Tibial nerve (tissue), 4 donors: ENCODE measurements around the gene GBX1. TPM values are rescaled to one million over a fixed set of nuclear protein-coding genes. Genes with fewer than 3 reads are reported as not detected.

Experiments used
- DNase-seq, 2 donors: peaks; one replicate each; pipeline ENCODE4 v3.0.0-alpha.2; 2019; ENCODE audit warnings: low spot score in 2 of 2
- H3K27ac ChIP-seq, 4 donors: fragments of 200-600 bp; sonication (generic) in 3 of 4; one replicate each; pipeline ENCODE4 v1.5.1; 2017 to 2019; ENCODE audit warnings: mild to moderate bottlenecking in 1 of 4
- H3K27me3 ChIP-seq, 2 donors: fragments of 200-600 bp; sonication (generic) in 1 of 2; one replicate each; pipeline versions ENCODE4 v1.5.1 to v1.6.0; 2017 to 2019
- H3K36me3 ChIP-seq, 3 donors: fragments of 200-600 bp; sonication (generic); one replicate each; pipeline ENCODE4 v1.5.1; 2018 to 2019
- H3K4me1 ChIP-seq, 4 donors: fragments of 200-600 bp; sonication (generic) in 3 of 4; one replicate each; pipeline ENCODE4 v1.5.1; 2017 to 2019
- H3K4me3 ChIP-seq, 4 donors: fragments of 200-600 bp; sonication (generic) in 3 of 4; one replicate each; pipeline ENCODE4 v1.5.1; 2017 to 2019; ENCODE audit warnings: mild to moderate bottlenecking in 1 of 4, moderate library complexity in 1 of 4
- H3K9me3 ChIP-seq, 4 donors: fragments of 200-600 bp; sonication (generic) in 3 of 4; one replicate each; pipeline ENCODE4 v1.5.1; 2017 to 2019
- EP300 ChIP-seq, 2 donors: sonication (generic); formaldehyde crosslinking; IDR thresholded peaks; one replicate each; pipeline ENCODE4 v1.6.1; 2017; ENCODE audit warnings: antibody characterized with exemption in 2 of 2, mild to moderate bottlenecking in 1 of 2
- POLR2A ChIP-seq, 2 donors: fragments of 450-650 bp; IDR thresholded peaks; one replicate each; pipeline ENCODE4 v1.6.1; 2017; ENCODE audit warnings: antibody characterized with exemption in 2 of 2, mild to moderate bottlenecking in 2 of 2, moderate library complexity in 2 of 2
- WGBS, 2 donors: methylation state at CpG; one replicate each; pipeline ENCODE4 v1.1.5; 2018; 5-methylcytosine and 5-hydroxymethylcytosine counted together
- total RNA-seq, 4 donors: library from RNA; depleted of rRNA; stranded (reverse); fragments of >200 nt; gene quantifications; one replicate each; pipeline ENCODE4 v1.1.0, GENCODE V29; 2016
- TF ChIP-seq, protein P1 (sequence below), 5 experiments: fragments of 200-600 bp in 3 of 5; fragments of 450-650 bp in 2 of 5; sonication (generic) in 3 of 5; IDR thresholded peaks; one replicate each; pipeline ENCODE4 v1.5.1; 2016 to 2019; ENCODE audit warnings: antibody characterized with exemption in 5 of 5, mild to moderate bottlenecking in 3 of 5, moderate library complexity in 2 of 5

The GBX1 gene
- total RNA-seq, 4 donors from 2014 or later = not detected

DNA sequence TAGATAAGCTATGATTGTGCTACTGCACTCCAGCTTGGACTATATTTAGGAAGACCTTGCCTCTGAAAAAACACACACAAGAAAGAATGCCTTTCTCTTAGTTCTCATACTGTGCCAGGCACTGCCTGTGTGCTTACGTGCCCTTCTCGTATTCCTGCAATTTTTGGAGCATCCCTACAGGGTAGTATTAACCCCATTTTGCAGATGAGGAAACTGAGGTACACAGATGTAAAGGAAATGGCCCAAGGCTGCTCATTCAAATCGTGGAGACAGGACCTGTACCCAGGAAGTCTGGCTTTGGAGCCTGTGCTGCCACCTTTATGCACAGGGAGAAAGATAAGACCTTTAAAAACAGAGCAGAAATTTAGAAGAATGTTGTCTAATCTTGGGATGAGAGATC, 64.5 kb downstream of the GBX1 start:
- no peaks in the 10 kb centered on the region for H3K9me3 ChIP-seq
- DNase-seq = no peak
- no peak for TF ChIP-seq EP300 (IDR thresholded peaks at IDR 0.05)
- no peak for TF ChIP-seq POLR2A (IDR thresholded peaks at IDR 0.05)
- TF ChIP-seq, protein P1, sequence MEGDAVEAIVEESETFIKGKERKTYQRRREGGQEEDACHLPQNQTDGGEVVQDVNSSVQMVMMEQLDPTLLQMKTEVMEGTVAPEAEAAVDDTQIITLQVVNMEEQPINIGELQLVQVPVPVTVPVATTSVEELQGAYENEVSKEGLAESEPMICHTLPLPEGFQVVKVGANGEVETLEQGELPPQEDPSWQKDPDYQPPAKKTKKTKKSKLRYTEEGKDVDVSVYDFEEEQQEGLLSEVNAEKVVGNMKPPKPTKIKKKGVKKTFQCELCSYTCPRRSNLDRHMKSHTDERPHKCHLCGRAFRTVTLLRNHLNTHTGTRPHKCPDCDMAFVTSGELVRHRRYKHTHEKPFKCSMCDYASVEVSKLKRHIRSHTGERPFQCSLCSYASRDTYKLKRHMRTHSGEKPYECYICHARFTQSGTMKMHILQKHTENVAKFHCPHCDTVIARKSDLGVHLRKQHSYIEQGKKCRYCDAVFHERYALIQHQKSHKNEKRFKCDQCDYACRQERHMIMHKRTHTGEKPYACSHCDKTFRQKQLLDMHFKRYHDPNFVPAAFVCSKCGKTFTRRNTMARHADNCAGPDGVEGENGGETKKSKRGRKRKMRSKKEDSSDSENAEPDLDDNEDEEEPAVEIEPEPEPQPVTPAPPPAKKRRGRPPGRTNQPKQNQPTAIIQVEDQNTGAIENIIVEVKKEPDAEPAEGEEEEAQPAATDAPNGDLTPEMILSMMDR (IDR thresholded peaks at IDR 0.05) = no peak
- H3K4me1 ChIP-seq = peaks cover 0 to 44% (median 0%) of the 10 kb centered on the region in 4 donors
- no peak overlapping the region for H3K27ac ChIP-seq
- peaks cover 0 to 14% (median 0%) of the 10 kb centered on the region in 3 donors for H3K36me3 ChIP-seq
- 69 to 83% methylated on average over 3 of the region's 3 CpGs for WGBS, 2 donors
- no peaks in the 10 kb centered on the region for H3K27me3 ChIP-seq
- no peak overlapping the region for H3K4me3 ChIP-seq

GRCh38 chr7:151101621-151102396, 65.7 kb downstream of the GBX1 start:
- DNase-seq = no peak
- no peak overlapping the region for H3K27ac ChIP-seq
- no peaks in the 10 kb centered on the region for H3K9me3 ChIP-seq
- H3K27me3 ChIP-seq = no peaks in the 10 kb centered on the region
- WGBS, 2 donors = 76 to 82% methylated on average over 24 of the region's 24 CpGs
- H3K4me1 ChIP-seq = peaks cover 0 to 39% (median 0%) of the 10 kb centered on the region in 4 donors
- H3K36me3 ChIP-seq = peaks cover 0 to 15% (median 0%) of the 10 kb centered on the region in 3 donors
- no peak overlapping the region for H3K4me3 ChIP-seq
- no peak for TF ChIP-seq EP300 (IDR thresholded peaks at IDR 0.05)
- TF ChIP-seq, protein P1 (IDR thresholded peaks at IDR 0.05) = no peak
- TF ChIP-seq POLR2A (IDR thresholded peaks at IDR 0.05) = no peak

- H3K9me3 ChIP-seq = no peaks in the 10 kb centered on the region
- WGBS, 2 donors = 86 to 90% methylated on average over 10 of the region's 10 CpGs
- H3K4me1 ChIP-seq = peaks cover 0 to 45% (median under 1%) of the 10 kb centered on the region in 4 donors
- H3K27me3 ChIP-seq = no peaks in the 10 kb centered on the region
- no peak overlapping the region for H3K4me3 ChIP-seq
- H3K36me3 ChIP-seq = peaks cover 0 to 10% (median 0%) of the 10 kb centered on the region in 3 donors
- no peak for DNase-seq
- TF ChIP-seq, protein P1 (IDR thresholded peaks at IDR 0.05) = no peak
- no peak for TF ChIP-seq POLR2A (IDR thresholded peaks at IDR 0.05)
- TF ChIP-seq EP300 (IDR thresholded peaks at IDR 0.05) = no peak
- no peak overlapping the region for H3K27ac ChIP-seq
Measured at GRCh38 chr7:151100921-151101320, 66.6 kb downstream of the GBX1 start.

DNA sequence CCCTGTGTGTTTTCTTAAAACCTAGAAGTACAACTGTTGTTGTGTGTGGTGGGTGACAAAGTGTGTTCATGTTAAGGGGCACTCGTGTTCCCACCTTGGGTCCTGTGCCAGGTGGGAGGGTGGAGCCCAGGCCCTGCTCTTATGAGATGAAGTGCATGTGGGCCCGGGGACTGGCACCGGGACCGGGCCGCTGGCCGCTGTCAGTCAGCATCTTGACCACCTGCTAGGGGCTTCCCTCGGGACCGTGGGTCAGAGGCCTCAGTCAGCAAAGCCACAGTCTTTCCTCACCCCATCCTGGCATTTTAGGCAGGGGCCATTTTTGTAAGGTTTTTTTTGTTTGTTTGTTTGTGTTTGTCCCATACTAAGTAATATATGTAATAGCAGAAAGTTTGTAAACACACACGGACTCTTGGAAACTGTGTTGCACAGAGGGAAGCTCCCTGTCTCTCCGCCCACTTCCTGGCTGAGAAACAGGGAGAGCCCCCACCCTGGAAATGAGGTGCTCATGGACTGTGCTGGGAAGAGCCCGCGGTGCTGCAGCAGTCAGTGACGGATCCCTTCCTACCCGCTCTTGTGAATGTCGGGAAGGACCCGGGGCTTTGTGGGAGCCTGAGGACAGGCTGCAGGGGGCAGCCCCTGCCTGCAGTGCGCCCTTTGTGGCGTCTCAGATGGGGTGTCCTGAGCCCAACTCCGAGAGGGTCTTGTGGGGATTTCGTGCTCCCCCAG, 67.8 kb downstream of the GBX1 start:
- 54 to 61% methylated on average over 19 to 20 of the region's 20 CpGs for WGBS, 2 donors
- Histone ChIP-seq H3K27ac (peak overlapping the region in 2 of 4 donors; percentile 36 to 65), H3K4me3 (no peak overlapping the region), H3K9me3 (no peaks in the 10 kb centered on the region), H3K27me3 (no peaks in the 10 kb centered on the region), H3K4me1 (peaks cover 0 to 45% (median 2%) of the 10 kb centered on the region in 4 donors), H3K36me3 (peaks cover 0 to 10% (median 0%) of the 10 kb centered on the region in 3 donors)
- TF ChIP-seq, protein P1 (IDR thresholded peaks at IDR 0.05) = no peak
- no peak for TF ChIP-seq EP300 (IDR thresholded peaks at IDR 0.05)
- no peak for TF ChIP-seq POLR2A (IDR thresholded peaks at IDR 0.05)
- no peak for DNase-seq

Other genes with a start within 250 kb of the GBX1 start
- 1 to 10 TPM; 1.5 to 9.0 (median 2.4) TPM for gene KCNH2, start 189.4 kb downstream of the GBX1 start, total RNA-seq
- gene NOS3, start 176.7 kb downstream of the GBX1 start, total RNA-seq = 10 to 100 TPM; 20.3 to 38.1 (median 23.8) TPM
- not detected for gene ATG9B, start 143.2 kb downstream of the GBX1 start, total RNA-seq
- 10 to 100 TPM; 21.0 to 49.0 (median 31.6) TPM for gene ABCB8, start 139.2 kb downstream of the GBX1 start, total RNA-seq
- gene ASIC3, start 119.2 kb downstream of the GBX1 start, total RNA-seq = 1 to 10 TPM; 1.7 to 6.0 (median 4.0) TPM
- gene CDK5, start 109.8 kb downstream of the GBX1 start, total RNA-seq = 10 to 100 TPM in 1 of 4 donors, 1 to 10 TPM in 3; 3.6 to 13.1 (median 7.1) TPM
- 100 to 1,000 TPM in 1 of 4 donors, 10 to 100 TPM in 3; 74.3 to 111 (median 91.4) TPM for gene SLC4A2, start 108.1 kb downstream of the GBX1 start, total RNA-seq
- 100 to 1,000 TPM in 1 of 4 donors, 10 to 100 TPM in 3; 69.9 to 139 (median 79.7) TPM for gene FASTK, start 86.9 kb downstream of the GBX1 start, total RNA-seq
- 10 to 100 TPM; 24.3 to 61.5 (median 33.8) TPM for gene TMUB1, start 84.2 kb downstream of the GBX1 start, total RNA-seq
- 100 to 1,000 TPM in 2 of 4 donors, 10 to 100 TPM in 2; 40.0 to 114 (median 87.2) TPM for gene AGAP3, start 81.2 kb downstream of the GBX1 start, total RNA-seq
- not detected for gene ASB10, start 19.6 kb upstream of the GBX1 start, total RNA-seq
- gene H2BK1, start 42.8 kb upstream of the GBX1 start, total RNA-seq = not detected
- gene ABCF2, start 59.5 kb upstream of the GBX1 start, total RNA-seq = 10 to 100 TPM; 34.3 to 72.9 (median 34.9) TPM
- 10 to 100 TPM; 34.5 to 58.5 (median 40.2) TPM for gene CHPF2, start 64.8 kb upstream of the GBX1 start, total RNA-seq
- 10 to 100 TPM; 55.5 to 97.2 (median 77.3) TPM for gene SMARCD3, start 81.0 kb upstream of the GBX1 start, total RNA-seq
- gene NUB1, start 174.1 kb upstream of the GBX1 start, total RNA-seq = 10 to 100 TPM; 40.8 to 66.3 (median 60.1) TPM
- 100 to 1,000 TPM in 2 of 4 donors, 10 to 100 TPM in 2; 82.9 to 142 (median 115) TPM for gene WDR86, start 242.3 kb upstream of the GBX1 start, total RNA-seq